Lower leg skin (tissue), 3 donors: ENCODE measurements around the gene CASP7.

Experiments used
- CTCF ChIP-seq, 3 donors: fragments of 450-650 bp; IDR thresholded peaks; one replicate each; pipeline ENCODE4 v1.5.1; 2016; ENCODE audit warnings: antibody characterized with exemption in 3 of 3, mild to moderate bottlenecking in 3 of 3, moderate library complexity in 2 of 3
- POLR2A ChIP-seq, 2 donors: fragments of 450-650 bp; IDR thresholded peaks; one replicate each; pipeline ENCODE4 v1.6.1; 2016 to 2017; ENCODE audit warnings: antibody characterized with exemption in 2 of 2, mild to moderate bottlenecking in 1 of 2, moderate library complexity in 1 of 2

- no peak for TF ChIP-seq POLR2A (IDR thresholded peaks at IDR 0.05)
- no peak for TF ChIP-seq CTCF (IDR thresholded peaks at IDR 0.05)
Observed at GRCh38 chr10:113704637-113705343, 25.1 kb downstream of the CASP7 start.
